ENCODE data around the gene ESRRG. TPM values are rescaled to one million over a fixed set of nuclear protein-coding genes. Genes with fewer than 3 reads are reported as not detected.

Gene ESRRG
- total and polyA plus RNA-seq, 10 donors: 0.29 to 11.9 (median 2.2) TPM

DNA sequence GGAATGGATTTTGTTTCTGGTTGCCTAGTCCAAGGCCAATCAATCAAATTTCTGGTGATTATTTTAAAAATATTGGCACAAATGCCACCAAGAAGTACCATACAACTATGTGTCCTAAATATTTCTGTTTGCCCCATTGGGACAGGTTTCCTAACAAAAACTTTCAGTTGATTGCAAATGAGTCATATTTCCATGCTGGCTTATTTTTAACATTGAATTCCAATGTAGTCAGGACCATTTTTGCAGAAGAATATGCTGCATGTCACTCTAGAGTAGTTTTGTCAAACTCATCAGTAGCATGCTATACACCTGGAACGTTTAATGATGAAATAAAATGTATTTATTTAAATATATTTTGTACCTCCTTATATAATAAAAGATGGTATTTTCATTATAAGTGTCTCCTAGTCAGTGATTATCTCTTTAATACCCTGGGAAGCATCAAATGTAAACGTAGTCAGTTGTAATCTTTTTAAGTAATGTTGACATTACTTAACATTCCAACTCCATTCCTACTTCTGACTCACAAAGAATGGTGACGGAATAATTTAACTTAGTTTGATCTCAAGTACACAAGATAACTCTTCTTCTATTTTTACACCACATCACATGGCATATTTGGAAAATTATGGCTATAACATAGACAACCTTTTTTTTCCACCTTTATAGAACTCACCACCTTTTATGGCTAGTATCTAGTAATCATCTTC, 261.0 kb downstream of the ESRRG start:
- TF ChIP-seq, protein P1, sequence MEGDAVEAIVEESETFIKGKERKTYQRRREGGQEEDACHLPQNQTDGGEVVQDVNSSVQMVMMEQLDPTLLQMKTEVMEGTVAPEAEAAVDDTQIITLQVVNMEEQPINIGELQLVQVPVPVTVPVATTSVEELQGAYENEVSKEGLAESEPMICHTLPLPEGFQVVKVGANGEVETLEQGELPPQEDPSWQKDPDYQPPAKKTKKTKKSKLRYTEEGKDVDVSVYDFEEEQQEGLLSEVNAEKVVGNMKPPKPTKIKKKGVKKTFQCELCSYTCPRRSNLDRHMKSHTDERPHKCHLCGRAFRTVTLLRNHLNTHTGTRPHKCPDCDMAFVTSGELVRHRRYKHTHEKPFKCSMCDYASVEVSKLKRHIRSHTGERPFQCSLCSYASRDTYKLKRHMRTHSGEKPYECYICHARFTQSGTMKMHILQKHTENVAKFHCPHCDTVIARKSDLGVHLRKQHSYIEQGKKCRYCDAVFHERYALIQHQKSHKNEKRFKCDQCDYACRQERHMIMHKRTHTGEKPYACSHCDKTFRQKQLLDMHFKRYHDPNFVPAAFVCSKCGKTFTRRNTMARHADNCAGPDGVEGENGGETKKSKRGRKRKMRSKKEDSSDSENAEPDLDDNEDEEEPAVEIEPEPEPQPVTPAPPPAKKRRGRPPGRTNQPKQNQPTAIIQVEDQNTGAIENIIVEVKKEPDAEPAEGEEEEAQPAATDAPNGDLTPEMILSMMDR (IDR thresholded peaks at IDR 0.05 in 8 of 11, conservative IDR thresholded peaks at IDR 0.05 in 3 of 11): no peak
- TF ChIP-seq POLR2A (IDR thresholded peaks at IDR 0.05) (no peak), POLR2AphosphoS5 (IDR thresholded peaks at IDR 0.05) (no peak)
- no peaks in the 10 kb centered on the region for H3K4me1 ChIP-seq
- no peaks in the 10 kb centered on the region for H3K27me3 ChIP-seq (replicated peaks in 1 of 7)
- H3K9me3 ChIP-seq: no peaks in the 10 kb centered on the region
- H3K27ac ChIP-seq: no peak overlapping the region
- intact Hi-C loops (cut with DNase I; ENCODE audit: low total_unique reads): no loop called here
- no peaks in the 10 kb centered on the region for H3K36me3 ChIP-seq
- WGBS, 5 donors: 59 to 72% (median 69%) methylated on average over 3 of the region's 3 CpGs
- no peak overlapping the region for H3K4me3 ChIP-seq
- DNase-seq: no peak

DNA sequence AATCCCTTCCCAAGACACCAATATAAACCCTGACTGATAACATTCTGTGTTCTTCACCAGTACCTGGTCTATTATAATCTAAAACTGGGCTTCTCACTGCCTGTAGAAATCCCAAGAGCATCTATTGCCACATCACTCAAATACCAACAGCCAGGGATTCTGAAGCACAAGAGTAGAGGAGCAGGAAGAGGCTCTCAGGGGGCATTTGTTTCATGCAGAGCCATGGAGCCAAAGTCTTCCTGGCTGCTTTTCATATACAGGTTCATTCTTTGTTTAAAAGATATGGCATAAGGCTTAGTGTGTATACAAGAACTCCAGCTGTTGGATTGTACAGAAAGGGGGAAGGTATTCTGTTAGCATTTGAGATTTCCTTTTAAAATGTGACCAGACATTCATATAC, 261.8 kb downstream of the ESRRG start:
- Histone ChIP-seq H3K27me3 (replicated peaks in 1 of 7) (no peaks in the 10 kb centered on the region), H3K27ac (no peak overlapping the region), H3K4me3 (no peak overlapping the region), H3K36me3 (no peaks in the 10 kb centered on the region), H3K9me3 (no peaks in the 10 kb centered on the region), H3K4me1 (no peaks in the 10 kb centered on the region)
- DNase-seq: no peak
- TF ChIP-seq POLR2AphosphoS5 (IDR thresholded peaks at IDR 0.05): no peak
- TF ChIP-seq POLR2A (IDR thresholded peaks at IDR 0.05): no peak
- TF ChIP-seq, protein P1 (IDR thresholded peaks at IDR 0.05 in 8 of 11, conservative IDR thresholded peaks at IDR 0.05 in 3 of 11): no peak
- intact Hi-C loops (cut with DNase I; ENCODE audit: low total_unique reads): no loop called here

DNA sequence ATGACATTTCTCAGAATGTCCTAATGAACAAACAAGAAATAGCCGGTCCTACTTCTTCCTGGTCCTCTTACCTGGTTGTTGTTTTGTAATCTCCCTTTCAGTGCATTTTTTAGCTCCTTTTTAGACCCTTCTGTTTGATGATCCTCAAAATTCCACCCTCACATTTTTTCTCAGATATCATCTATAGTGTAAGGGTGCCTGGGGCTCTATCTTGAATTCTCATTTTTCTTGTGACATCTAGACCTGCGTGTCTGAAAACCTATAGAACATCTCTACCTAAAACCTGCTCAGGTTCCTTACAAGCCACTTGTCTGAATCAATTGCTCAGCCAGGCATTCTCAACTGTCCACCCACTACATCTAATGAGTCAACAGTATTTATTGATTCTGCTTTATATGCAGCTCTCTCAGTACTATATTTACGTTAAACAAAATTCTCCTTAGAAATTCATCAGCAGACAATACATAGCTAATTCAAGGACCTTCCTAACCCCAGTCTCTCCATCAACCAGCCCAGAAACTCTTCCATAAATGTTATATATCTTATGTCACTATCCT, 263.5 kb downstream of the ESRRG start:
- no peak overlapping the region for H3K4me3 ChIP-seq
- TF ChIP-seq, protein P1 (IDR thresholded peaks at IDR 0.05 in 8 of 11, conservative IDR thresholded peaks at IDR 0.05 in 3 of 11): no peak
- TF ChIP-seq POLR2AphosphoS5 (IDR thresholded peaks at IDR 0.05): no peak
- no peak for TF ChIP-seq POLR2A (IDR thresholded peaks at IDR 0.05)
- no peak overlapping the region for H3K27ac ChIP-seq
- DNase-seq: no peak
- intact Hi-C loops (cut with DNase I; ENCODE audit: low total_unique reads): no loop called here
- H3K4me1 ChIP-seq: no peaks in the 10 kb centered on the region
- H3K9me3 ChIP-seq: peaks cover 0 to 5% (median 0%) of the 10 kb centered on the region in 8 donors
- no peaks in the 10 kb centered on the region for H3K27me3 ChIP-seq (replicated peaks in 1 of 7)
- no peaks in the 10 kb centered on the region for H3K36me3 ChIP-seq
- WGBS, 5 donors: 77 to 88% (median 82%) methylated on average over 3 of the region's 3 CpGs

DNA sequence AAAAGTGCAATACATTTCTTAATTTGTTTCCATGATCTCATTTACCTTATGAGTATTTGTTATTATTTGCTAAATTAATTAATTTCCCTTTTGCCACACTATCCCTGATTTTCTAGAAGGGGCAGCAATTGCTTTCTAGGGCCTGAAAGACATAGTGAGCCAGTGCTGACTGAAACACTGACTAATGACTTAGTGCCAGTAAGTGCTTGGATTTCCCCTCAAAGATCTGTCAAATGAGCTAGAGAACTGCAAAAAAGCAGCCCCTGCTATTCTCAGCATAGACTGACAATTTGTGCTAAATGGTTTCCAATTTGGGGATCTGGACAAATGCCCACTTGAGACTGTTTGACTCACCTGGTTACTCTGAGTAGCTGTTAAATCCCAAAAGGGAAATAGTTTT, 264.4 kb downstream of the ESRRG start:
- Histone ChIP-seq H3K9me3 (peaks cover 0 to 6% (median 0%) of the 10 kb centered on the region in 8 donors), H3K27ac (no peak overlapping the region), H3K27me3 (replicated peaks in 1 of 7) (no peaks in the 10 kb centered on the region), H3K4me3 (no peak overlapping the region), H3K36me3 (no peaks in the 10 kb centered on the region), H3K4me1 (no peaks in the 10 kb centered on the region)
- intact Hi-C loops (cut with DNase I; ENCODE audit: low total_unique reads): no loop called here
- DNase-seq: no peak
- TF ChIP-seq, protein P1 (IDR thresholded peaks at IDR 0.05 in 8 of 11, conservative IDR thresholded peaks at IDR 0.05 in 3 of 11): no peak
- TF ChIP-seq POLR2A (IDR thresholded peaks at IDR 0.05) (no peak), POLR2AphosphoS5 (IDR thresholded peaks at IDR 0.05) (no peak)
